ENCODE data around the gene MCCD1.

GRCh38 chr6:31545291-31545690, 16.5 kb downstream of the MCCD1 start:
- no peak for TF ChIP-seq CTCF (conservative IDR thresholded peaks at IDR 0.05; ENCODE audit: low read depth, low read length)
- no peak for TF ChIP-seq EZH2 (IDR thresholded peaks at IDR 0.05; ENCODE audit: low read length, unreplicated experiment)
